ENCODE data around the gene SEMA6A.

SEMA6A gene

GRCh38 chr5:116486588-116486987, 88.0 kb downstream of the SEMA6A start:
- DNase-seq (ENCODE audit: low read depth), result no peak
- TF ChIP-seq, protein P1, sequence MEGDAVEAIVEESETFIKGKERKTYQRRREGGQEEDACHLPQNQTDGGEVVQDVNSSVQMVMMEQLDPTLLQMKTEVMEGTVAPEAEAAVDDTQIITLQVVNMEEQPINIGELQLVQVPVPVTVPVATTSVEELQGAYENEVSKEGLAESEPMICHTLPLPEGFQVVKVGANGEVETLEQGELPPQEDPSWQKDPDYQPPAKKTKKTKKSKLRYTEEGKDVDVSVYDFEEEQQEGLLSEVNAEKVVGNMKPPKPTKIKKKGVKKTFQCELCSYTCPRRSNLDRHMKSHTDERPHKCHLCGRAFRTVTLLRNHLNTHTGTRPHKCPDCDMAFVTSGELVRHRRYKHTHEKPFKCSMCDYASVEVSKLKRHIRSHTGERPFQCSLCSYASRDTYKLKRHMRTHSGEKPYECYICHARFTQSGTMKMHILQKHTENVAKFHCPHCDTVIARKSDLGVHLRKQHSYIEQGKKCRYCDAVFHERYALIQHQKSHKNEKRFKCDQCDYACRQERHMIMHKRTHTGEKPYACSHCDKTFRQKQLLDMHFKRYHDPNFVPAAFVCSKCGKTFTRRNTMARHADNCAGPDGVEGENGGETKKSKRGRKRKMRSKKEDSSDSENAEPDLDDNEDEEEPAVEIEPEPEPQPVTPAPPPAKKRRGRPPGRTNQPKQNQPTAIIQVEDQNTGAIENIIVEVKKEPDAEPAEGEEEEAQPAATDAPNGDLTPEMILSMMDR (IDR thresholded peaks at IDR 0.05; ENCODE audit: low read length, missing control alignments), result no peak
- H3K4me3 ChIP-seq (replicated peaks; ENCODE audit: low read depth, low read length), result no peak overlapping the region

DNA sequence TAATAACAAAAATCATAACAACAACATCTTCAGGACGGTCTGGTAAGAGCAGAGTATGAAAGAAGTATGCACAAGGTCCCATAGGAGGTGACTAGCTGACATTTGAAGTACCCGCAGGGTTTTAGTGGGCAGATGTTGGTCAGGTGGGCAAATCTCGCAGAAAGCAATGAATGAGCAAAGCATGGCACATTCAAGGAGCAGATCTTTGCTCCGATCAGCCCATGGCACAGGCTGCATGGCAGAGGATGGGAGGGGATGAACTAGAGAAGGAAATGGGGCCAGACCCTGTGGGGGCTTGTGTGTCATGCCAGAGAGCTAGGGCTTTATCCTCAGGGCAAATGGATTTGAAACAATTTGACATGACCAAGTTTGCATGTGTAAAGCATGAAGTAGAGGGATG, 90.0 kb downstream of the SEMA6A start:
- no peak overlapping the region for H3K4me3 ChIP-seq (replicated peaks; ENCODE audit: low read depth, low read length)
- TF ChIP-seq, protein P1 (IDR thresholded peaks at IDR 0.05; ENCODE audit: low read length, missing control alignments), result no peak
- no peak for DNase-seq (ENCODE audit: low read depth)

DNA sequence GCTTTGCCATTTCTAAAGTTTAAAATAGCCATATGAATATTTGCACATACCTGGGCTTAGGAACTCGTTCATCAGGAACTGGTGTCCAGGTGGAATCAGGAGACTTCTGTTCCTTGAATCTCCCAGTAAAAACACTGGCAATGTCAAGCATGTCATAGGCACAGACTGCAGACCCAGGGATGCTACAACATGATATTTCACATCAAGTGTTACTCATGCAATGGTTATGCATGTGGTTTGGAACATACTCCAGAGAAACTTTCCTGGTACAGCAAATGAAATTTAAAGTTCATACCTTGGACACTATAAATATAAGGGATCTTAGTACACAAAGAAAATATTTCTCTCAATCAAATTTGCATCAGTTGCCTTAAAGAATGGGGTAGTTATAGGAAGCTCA, 92.2 kb downstream of the SEMA6A start:
- TF ChIP-seq, protein P1 (IDR thresholded peaks at IDR 0.05; ENCODE audit: low read length, missing control alignments), result no peak
- no peak overlapping the region for H3K4me3 ChIP-seq (replicated peaks; ENCODE audit: low read depth, low read length)
- peak; percentile 45 for DNase-seq (ENCODE audit: low read depth)

DNA sequence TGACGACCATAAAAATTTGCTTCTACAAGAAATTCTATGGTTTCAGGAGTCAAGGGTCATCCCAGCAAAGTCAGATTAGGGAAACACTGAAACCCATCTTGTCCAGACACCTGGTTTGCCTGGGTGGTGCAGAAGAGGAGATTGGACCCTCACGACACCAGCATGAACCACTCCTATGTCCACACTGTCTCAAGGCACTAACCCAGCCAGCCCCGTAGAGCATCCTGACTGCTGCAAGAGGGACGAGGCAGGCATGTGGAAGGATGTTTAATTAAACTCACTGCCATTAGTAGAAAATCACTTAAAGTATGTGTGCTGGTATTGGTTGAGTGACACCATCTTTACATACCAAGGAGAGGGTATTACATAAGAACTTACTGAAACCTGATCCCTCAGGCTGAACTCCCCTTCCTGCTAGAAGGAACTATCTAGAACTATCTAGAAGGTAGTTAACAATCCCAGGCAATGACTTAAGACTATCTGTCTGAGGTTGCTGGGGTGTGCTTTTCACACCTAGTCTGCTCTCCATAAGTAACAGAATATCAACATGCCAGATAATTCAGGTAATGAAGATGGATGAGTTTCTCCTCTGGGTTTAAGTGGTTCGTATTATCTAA, 93.6 kb downstream of the SEMA6A start:
- H3K4me3 ChIP-seq (replicated peaks; ENCODE audit: low read depth, low read length), result no peak overlapping the region
- TF ChIP-seq, protein P1 (IDR thresholded peaks at IDR 0.05; ENCODE audit: low read length, missing control alignments), result no peak
- no peak for DNase-seq (ENCODE audit: low read depth)

- TF ChIP-seq, protein P1 (IDR thresholded peaks at IDR 0.05; ENCODE audit: low read length, missing control alignments), result no peak
- peak; percentile 39 for DNase-seq (ENCODE audit: low read depth)
- no peak overlapping the region for H3K4me3 ChIP-seq (replicated peaks; ENCODE audit: low read depth, low read length)
These were observed 94.6 kb downstream of the SEMA6A start for GRCh38 chr5:116479776-116480675.

GRCh38 chr5:116478491-116478890, 96.1 kb downstream of the SEMA6A start:
- no peak for DNase-seq (ENCODE audit: low read depth)
- TF ChIP-seq, protein P1 (IDR thresholded peaks at IDR 0.05; ENCODE audit: low read length, missing control alignments), result no peak
- H3K4me3 ChIP-seq (replicated peaks; ENCODE audit: low read depth, low read length), result no peak overlapping the region
